Measurements from ENCODE around the gene PPP1R12B.
"Not testable (repeated sequence)": the region's sequence is repeated elsewhere in the genome, so short reads cannot be mapped to it uniquely, and the experiment has no call there.

Gene PPP1R12B

GRCh38 chr1:202479661-202480060, 131.2 kb downstream of the PPP1R12B start:
- DNase-seq (ENCODE audit: low spot score); in situ Hi-C loops (cut with MboI; ENCODE audit: low pct_unique_long_range_greater_than_20kb, low sequenced_read_pairs, unreplicated experiment): not testable (repeated sequence)

GRCh38 chr1:202480640-202481039, 132.1 kb downstream of the PPP1R12B start:
- DNase-seq (ENCODE audit: low spot score); in situ Hi-C loops (cut with MboI; ENCODE audit: low pct_unique_long_range_greater_than_20kb, low sequenced_read_pairs, unreplicated experiment): not testable (repeated sequence)

GRCh38 chr1:202483362-202483761, 134.9 kb downstream of the PPP1R12B start:
- in situ Hi-C loops (cut with MboI; ENCODE audit: low pct_unique_long_range_greater_than_20kb, low sequenced_read_pairs, unreplicated experiment); DNase-seq (ENCODE audit: low spot score): not testable (repeated sequence)

- DNase-seq (ENCODE audit: low spot score); in situ Hi-C loops (cut with MboI; ENCODE audit: low pct_unique_long_range_greater_than_20kb, low sequenced_read_pairs, unreplicated experiment): not testable (repeated sequence)
These were observed 135.5 kb downstream of the PPP1R12B start for GRCh38 chr1:202484032-202484431.

- in situ Hi-C loops (cut with MboI; ENCODE audit: low pct_unique_long_range_greater_than_20kb, low sequenced_read_pairs, unreplicated experiment); DNase-seq (ENCODE audit: low spot score): not testable (repeated sequence)
These were observed 136.3 kb downstream of the PPP1R12B start for GRCh38 chr1:202484820-202485219.

- DNase-seq (ENCODE audit: low spot score), result peak; percentile 5
- in situ Hi-C loops (cut with MboI; ENCODE audit: low pct_unique_long_range_greater_than_20kb, low sequenced_read_pairs, unreplicated experiment), result not testable (repeated sequence)
These were observed 139.7 kb downstream of the PPP1R12B start for GRCh38 chr1:202488178-202488649.

GRCh38 chr1:202489101-202489500, 140.6 kb downstream of the PPP1R12B start:
- DNase-seq (ENCODE audit: low spot score); in situ Hi-C loops (cut with MboI; ENCODE audit: low pct_unique_long_range_greater_than_20kb, low sequenced_read_pairs, unreplicated experiment): not testable (repeated sequence)

- DNase-seq (ENCODE audit: low spot score); in situ Hi-C loops (cut with MboI; ENCODE audit: low pct_unique_long_range_greater_than_20kb, low sequenced_read_pairs, unreplicated experiment): not testable (repeated sequence)
These were observed 144.6 kb downstream of the PPP1R12B start for GRCh38 chr1:202493112-202493511.

GRCh38 chr1:202498542-202498941, 150.0 kb downstream of the PPP1R12B start:
- TF ChIP-seq CTCF (IDR thresholded peaks at IDR 0.05; ENCODE audit: extremely low read depth, insufficient read depth, missing control alignments), result no peak
- in situ Hi-C loops (cut with MboI; ENCODE audit: low pct_unique_long_range_greater_than_20kb, low sequenced_read_pairs, unreplicated experiment), result no loop called here
- no peak for DNase-seq (ENCODE audit: low spot score)

GRCh38 chr1:202499997-202500396, 151.5 kb downstream of the PPP1R12B start:
- in situ Hi-C loops (cut with MboI; ENCODE audit: low pct_unique_long_range_greater_than_20kb, low sequenced_read_pairs, unreplicated experiment); DNase-seq (ENCODE audit: low spot score): not testable (repeated sequence)

- in situ Hi-C loops (cut with MboI; ENCODE audit: low pct_unique_long_range_greater_than_20kb, low sequenced_read_pairs, unreplicated experiment), result no loop called here
- TF ChIP-seq CTCF (IDR thresholded peaks at IDR 0.05; ENCODE audit: extremely low read depth, insufficient read depth, missing control alignments), result peak; percentile 43
- no peak for DNase-seq (ENCODE audit: low spot score)
These were observed 152.8 kb downstream of the PPP1R12B start for GRCh38 chr1:202501281-202501680.

GRCh38 chr1:202505356-202505755, 156.9 kb downstream of the PPP1R12B start:
- in situ Hi-C loops (cut with MboI; ENCODE audit: low pct_unique_long_range_greater_than_20kb, low sequenced_read_pairs, unreplicated experiment), result no loop called here
- no peak for TF ChIP-seq CTCF (IDR thresholded peaks at IDR 0.05; ENCODE audit: extremely low read depth, insufficient read depth, missing control alignments)
- no peak for DNase-seq (ENCODE audit: low spot score)

GRCh38 chr1:202505880-202506575, 157.5 kb downstream of the PPP1R12B start:
- in situ Hi-C loops (cut with MboI; ENCODE audit: low pct_unique_long_range_greater_than_20kb, low sequenced_read_pairs, unreplicated experiment); DNase-seq (ENCODE audit: low spot score): not testable (repeated sequence)

- in situ Hi-C loops (cut with MboI; ENCODE audit: low pct_unique_long_range_greater_than_20kb, low sequenced_read_pairs, unreplicated experiment); DNase-seq (ENCODE audit: low spot score): not testable (repeated sequence)
These were observed 160.4 kb downstream of the PPP1R12B start for GRCh38 chr1:202508863-202509262.

GRCh38 chr1:202513875-202514274, 165.4 kb downstream of the PPP1R12B start:
- DNase-seq (ENCODE audit: low spot score); in situ Hi-C loops (cut with MboI; ENCODE audit: low pct_unique_long_range_greater_than_20kb, low sequenced_read_pairs, unreplicated experiment): not testable (repeated sequence)

Measured in GM13977 (cell line).